PFSK-1 (cell line): ENCODE data around the gene SAMD4B.

ENCODE experiments used
- SIN3A ChIP-seq: IDR thresholded peaks from 2 replicates; pipeline ENCODE4 v1.6.1; 2012; ENCODE audit warnings: mild to moderate bottlenecking, low read length, moderate library complexity, borderline replicate concordance; ENCODE audit not compliant: insufficient read depth
- TF ChIP-seq, protein P1 (sequence below), 2 experiments: IDR thresholded peaks; 2 replicates each; pipeline versions ENCODE4 v1.6.1 to v1.8.0; 2011 to 2012; ENCODE audit warnings: low read depth in 2 of 2, low read length in 2 of 2, control low read depth in 1 of 2, inconsistent platforms in 1 of 2, mild to moderate bottlenecking in 1 of 2, moderate library complexity in 1 of 2; ENCODE audit not compliant: insufficient read depth in 1 of 2

DNA sequence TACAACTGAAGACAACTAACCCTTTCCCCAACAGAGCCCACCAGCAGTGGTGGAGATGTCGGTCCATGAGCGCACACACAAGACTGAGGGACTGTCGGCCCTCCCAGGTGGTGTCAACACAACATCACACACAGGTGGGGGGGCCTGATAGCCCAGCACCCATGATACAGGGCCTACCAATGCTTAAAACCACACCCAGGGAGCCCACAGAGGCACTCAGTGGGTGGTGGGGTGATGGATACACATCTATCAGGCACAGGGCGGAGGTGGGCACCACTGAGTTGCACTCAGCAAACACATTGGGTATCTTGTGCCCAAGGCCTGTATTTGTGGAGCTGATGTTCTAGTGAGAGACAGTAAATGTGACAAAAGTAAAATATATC is 57.4 kb downstream of the SAMD4B start:
- TF ChIP-seq, protein P1, sequence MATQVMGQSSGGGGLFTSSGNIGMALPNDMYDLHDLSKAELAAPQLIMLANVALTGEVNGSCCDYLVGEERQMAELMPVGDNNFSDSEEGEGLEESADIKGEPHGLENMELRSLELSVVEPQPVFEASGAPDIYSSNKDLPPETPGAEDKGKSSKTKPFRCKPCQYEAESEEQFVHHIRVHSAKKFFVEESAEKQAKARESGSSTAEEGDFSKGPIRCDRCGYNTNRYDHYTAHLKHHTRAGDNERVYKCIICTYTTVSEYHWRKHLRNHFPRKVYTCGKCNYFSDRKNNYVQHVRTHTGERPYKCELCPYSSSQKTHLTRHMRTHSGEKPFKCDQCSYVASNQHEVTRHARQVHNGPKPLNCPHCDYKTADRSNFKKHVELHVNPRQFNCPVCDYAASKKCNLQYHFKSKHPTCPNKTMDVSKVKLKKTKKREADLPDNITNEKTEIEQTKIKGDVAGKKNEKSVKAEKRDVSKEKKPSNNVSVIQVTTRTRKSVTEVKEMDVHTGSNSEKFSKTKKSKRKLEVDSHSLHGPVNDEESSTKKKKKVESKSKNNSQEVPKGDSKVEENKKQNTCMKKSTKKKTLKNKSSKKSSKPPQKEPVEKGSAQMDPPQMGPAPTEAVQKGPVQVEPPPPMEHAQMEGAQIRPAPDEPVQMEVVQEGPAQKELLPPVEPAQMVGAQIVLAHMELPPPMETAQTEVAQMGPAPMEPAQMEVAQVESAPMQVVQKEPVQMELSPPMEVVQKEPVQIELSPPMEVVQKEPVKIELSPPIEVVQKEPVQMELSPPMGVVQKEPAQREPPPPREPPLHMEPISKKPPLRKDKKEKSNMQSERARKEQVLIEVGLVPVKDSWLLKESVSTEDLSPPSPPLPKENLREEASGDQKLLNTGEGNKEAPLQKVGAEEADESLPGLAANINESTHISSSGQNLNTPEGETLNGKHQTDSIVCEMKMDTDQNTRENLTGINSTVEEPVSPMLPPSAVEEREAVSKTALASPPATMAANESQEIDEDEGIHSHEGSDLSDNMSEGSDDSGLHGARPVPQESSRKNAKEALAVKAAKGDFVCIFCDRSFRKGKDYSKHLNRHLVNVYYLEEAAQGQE (IDR thresholded peaks at IDR 0.05; ENCODE audit: insufficient read depth in 1 of 2, low read depth in 2 of 2, low read length in 2 of 2) = no peak
- TF ChIP-seq SIN3A = no peak
